Measurements from ENCODE around the gene GAB1. TPM values are rescaled to one million over a fixed set of nuclear protein-coding genes. Genes with fewer than 3 reads are reported as not detected.

Gene GAB1
- total RNA-seq, 1 experiment from 2014 or later, result 15.3 TPM

- no peaks in the 10 kb centered on the region for H3K27me3 Mint-ChIP-seq (ENCODE audit: low read depth)
- H3K4me3 Mint-ChIP-seq, result no peak overlapping the region
- H4K20me1 ChIP-seq (ENCODE audit: control insufficient read depth, insufficient read depth, insufficient read length), result no peaks in the 10 kb centered on the region
- no peak overlapping the region for H3K4ac ChIP-seq (ENCODE audit: low read depth, low read length)
- H3K27me3 ChIP-seq (ENCODE audit: insufficient read depth, low read length), result no peaks in the 10 kb centered on the region
- no peak overlapping the region for H3K14ac ChIP-seq (ENCODE audit: insufficient read depth, low read length)
- no peak overlapping the region for H2BK15ac ChIP-seq (ENCODE audit: low read depth, low read length)
- H3K4me1 Mint-ChIP-seq, result peaks cover 23% of the 10 kb centered on the region in 2 experiments
- TF ChIP-seq, protein P1, sequence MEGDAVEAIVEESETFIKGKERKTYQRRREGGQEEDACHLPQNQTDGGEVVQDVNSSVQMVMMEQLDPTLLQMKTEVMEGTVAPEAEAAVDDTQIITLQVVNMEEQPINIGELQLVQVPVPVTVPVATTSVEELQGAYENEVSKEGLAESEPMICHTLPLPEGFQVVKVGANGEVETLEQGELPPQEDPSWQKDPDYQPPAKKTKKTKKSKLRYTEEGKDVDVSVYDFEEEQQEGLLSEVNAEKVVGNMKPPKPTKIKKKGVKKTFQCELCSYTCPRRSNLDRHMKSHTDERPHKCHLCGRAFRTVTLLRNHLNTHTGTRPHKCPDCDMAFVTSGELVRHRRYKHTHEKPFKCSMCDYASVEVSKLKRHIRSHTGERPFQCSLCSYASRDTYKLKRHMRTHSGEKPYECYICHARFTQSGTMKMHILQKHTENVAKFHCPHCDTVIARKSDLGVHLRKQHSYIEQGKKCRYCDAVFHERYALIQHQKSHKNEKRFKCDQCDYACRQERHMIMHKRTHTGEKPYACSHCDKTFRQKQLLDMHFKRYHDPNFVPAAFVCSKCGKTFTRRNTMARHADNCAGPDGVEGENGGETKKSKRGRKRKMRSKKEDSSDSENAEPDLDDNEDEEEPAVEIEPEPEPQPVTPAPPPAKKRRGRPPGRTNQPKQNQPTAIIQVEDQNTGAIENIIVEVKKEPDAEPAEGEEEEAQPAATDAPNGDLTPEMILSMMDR (conservative IDR thresholded peaks at IDR 0.05), result no peak
- no peak overlapping the region for H3K18ac ChIP-seq (ENCODE audit: insufficient read length, low read depth, low read length)
- H3K9ac ChIP-seq (ENCODE audit: extremely low read depth, insufficient read length, low read length), result no peak overlapping the region
- H3K27ac Mint-ChIP-seq, result no peak overlapping the region
- no peak overlapping the region for H2BK20ac ChIP-seq (ENCODE audit: low read depth, low read length, poor library complexity, severe bottlenecking)
- no peaks in the 10 kb centered on the region for H3K9me3 Mint-ChIP-seq
- no peak overlapping the region for H3T11ph ChIP-seq (ENCODE audit: low read length)
- no peak for DNase-seq
- H3K23me2 ChIP-seq (ENCODE audit: insufficient read length, low read depth, low read length, poor library complexity, severe bottlenecking), result no peaks in the 10 kb centered on the region
- H3K56ac ChIP-seq (ENCODE audit: insufficient read length, low read depth, low read length), result no peak overlapping the region
- H3K4me2 ChIP-seq (ENCODE audit: insufficient read depth, insufficient read length, low read length), result no peak overlapping the region
- no peak overlapping the region for H4K91ac ChIP-seq (ENCODE audit: insufficient read length, low read depth, low read length)
- no peaks in the 10 kb centered on the region for H3K79me2 ChIP-seq (ENCODE audit: insufficient read depth, low read length)
- H3K4me1 ChIP-seq (ENCODE audit: insufficient read depth, low read length), result no peaks in the 10 kb centered on the region
- no peaks in the 10 kb centered on the region for H3K36me3 Mint-ChIP-seq (ENCODE audit: insufficient read depth in 1 of 3, low read depth in 3 of 3)
- H2BK5ac ChIP-seq (ENCODE audit: insufficient read length, low read length), result no peak overlapping the region
- H3K9me3 ChIP-seq (ENCODE audit: control insufficient read depth, low read depth, low read length), result no peaks in the 10 kb centered on the region
- no peak overlapping the region for H4K8ac ChIP-seq (replicated peaks; ENCODE audit: insufficient read length, low read depth, low read length)
- no peak overlapping the region for H2BK120ac ChIP-seq (ENCODE audit: low read depth, low read length, poor library complexity, severe bottlenecking)
- H2BK12ac ChIP-seq (ENCODE audit: insufficient read length, low read depth, low read length), result no peak overlapping the region
- no peak overlapping the region for H2AK5ac ChIP-seq (ENCODE audit: insufficient read length, low read length)
- H2AFZ ChIP-seq (ENCODE audit: low read length), result no peak overlapping the region
- no peak overlapping the region for H4K5ac ChIP-seq (ENCODE audit: insufficient read length, low read depth, low read length)
- no peak overlapping the region for H3K23ac ChIP-seq (ENCODE audit: insufficient read length, low read depth, low read length)
- H3K27ac ChIP-seq (ENCODE audit: insufficient read length, low read depth, low read length), result no peak overlapping the region
- H3K79me1 ChIP-seq (ENCODE audit: insufficient read depth, low read depth, low read length, poor library complexity, severe bottlenecking), result no peaks in the 10 kb centered on the region
Measured at GRCh38 chr4:143289370-143289769, 47.3 kb upstream of the GAB1 start.
